NT2/D1 (cell line): ENCODE results near the gene FOLR1.
"Not testable (repeated sequence)": the region's sequence is repeated elsewhere in the genome, so short reads cannot be mapped to it uniquely, and the experiment has no call there.

Source experiments
- YY1 ChIP-seq: IDR thresholded peaks from 2 replicates; pipeline ENCODE4 v1.6.1; 2011; ENCODE audit not compliant: insufficient read length, insufficient read depth
- ZNF274 ChIP-seq: IDR thresholded peaks from 2 replicates; pipeline ENCODE4 v1.6.1; 2011; ENCODE audit warnings: mild to moderate bottlenecking, low read depth, low read length

DNA sequence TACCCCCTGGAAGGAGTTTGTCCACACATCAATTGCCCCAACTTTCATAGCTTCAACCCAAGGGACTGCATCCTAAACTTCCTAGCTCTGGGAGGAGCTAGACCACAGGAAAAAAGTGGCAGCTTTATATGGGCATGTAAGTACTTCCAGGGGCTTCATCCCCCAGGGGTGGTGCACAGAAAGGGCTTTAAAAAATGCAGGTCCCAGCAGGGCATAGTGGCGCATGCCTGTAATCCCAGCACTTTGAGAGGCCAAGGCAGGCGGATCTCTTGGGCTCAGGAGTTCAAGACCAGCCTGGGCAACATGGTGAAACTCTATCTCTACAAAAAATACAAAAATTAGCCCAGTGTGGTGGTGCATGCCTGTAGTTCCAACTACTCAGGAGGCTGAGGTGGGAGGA lies 14.9 kb downstream of the FOLR1 start:
- TF ChIP-seq ZNF274, YY1: not testable (repeated sequence)
